ENCODE measurements around the gene ZFR2.

The ZFR2 gene

DNA sequence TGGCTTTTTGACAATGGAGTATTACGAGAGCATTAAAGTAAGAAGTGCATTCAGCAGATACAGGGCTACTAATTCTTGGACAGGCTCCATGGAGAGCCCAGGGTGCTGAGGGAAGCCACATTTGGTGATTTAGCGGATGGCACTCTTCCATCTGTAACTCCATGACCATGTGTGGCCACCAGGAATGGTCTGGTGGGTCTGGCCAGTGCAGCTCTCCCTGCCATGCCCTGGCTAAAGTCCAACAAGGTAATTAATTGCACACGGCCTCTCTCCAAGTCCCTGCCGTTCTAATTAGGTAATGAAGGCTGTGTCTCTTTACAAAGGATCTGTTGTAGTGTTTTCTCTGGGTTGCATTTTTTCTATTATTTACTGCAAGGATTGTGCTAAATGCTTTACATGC lies 4.3 kb upstream of the ZFR2 start:
- no peak for DNase-seq

DNA sequence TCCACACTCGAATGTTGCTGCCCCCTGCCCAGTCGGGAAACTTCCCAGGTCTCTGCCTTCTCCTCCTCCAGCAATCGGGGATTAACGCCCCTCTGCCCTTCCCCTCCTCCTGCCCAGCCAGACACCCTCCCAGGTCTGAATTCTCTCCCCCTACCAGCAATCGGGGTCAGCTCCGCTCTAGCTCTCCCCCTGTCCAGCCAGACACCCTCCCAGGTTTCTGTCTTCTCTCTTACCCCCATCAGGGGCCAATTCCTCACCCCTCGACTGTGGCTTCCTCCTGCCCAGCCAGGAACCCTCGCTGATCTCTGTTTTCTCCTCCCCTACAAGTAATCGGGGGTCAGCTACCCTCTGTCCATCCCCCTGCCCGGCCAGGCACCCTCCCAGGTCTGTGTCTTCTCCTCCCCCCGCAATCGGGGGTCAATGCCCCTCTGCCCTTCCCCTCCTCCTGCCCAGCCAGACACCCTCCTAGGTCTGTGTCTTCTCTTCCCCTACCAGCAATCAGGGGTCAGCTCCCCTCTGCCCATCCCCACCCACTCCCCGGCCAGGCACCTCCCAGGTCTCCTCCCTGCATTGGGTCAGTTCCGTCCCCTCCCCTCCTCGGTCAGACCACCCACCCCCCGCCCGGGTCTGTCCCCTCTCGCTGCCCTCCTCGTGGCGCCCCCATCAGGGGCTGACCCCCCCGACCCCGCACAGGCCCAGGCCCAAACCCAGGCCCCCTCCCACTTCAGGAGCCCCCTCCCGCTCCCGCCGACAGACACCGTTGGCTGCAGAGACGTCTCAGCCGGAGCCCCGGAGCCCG lies 668 bp downstream of the ZFR2 start:
- DNase-seq = no peak

DNA sequence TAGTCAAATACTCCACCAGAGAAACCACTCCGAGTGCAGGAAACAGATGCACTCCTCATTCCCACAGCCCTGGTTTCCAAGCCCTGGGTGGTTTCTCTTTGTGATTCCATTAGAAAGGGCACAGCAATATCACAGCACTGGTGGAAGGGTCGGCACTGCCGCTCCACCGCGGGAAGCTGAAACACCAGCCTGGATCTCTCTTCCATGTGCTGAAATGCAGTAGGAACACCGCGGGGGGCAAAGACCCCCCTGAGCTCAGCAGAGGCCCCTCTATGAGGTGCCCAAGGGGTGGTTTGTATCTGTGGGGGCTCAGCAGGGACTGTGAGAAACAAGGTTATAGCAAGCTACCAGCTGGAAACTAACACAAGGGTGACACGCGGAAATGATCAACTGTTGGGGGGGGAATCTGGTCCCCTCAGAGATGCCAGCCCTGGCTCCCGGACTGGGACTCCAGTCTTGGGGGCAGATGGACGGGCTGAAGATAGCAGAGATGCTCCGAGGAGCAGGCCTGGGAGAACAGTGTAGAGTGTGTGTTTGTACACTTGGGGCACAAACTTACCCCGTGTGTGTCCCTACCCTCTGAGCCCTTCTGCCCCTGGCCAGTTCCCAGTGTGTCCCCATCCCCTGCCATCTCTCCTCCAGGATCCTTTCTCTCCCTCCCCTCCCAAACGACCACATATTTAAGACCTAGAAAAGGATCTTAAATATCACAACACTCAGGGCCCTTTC lies 1.8 kb downstream of the ZFR2 start:
- DNase-seq = no peak

DNA sequence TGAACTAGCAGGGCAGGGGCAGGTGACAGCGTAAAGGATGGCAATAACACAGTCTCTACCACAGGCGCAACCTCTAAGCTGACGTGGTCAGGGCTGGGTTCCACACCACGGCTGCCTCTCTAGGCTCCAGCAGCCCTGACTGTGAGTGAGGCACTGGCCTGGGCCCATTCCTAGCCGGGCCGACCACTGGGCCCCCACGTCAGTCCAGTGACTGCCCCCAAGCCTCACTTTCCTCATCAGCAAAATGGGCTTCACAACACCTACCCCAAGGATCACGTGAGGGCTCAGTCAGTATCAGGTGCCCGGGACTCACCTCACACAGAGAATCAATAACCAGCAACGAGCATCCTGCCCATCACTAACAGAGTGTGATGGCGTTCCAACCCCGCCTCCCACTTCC lies 5.2 kb downstream of the ZFR2 start:
- DNase-seq = no peak

DNA sequence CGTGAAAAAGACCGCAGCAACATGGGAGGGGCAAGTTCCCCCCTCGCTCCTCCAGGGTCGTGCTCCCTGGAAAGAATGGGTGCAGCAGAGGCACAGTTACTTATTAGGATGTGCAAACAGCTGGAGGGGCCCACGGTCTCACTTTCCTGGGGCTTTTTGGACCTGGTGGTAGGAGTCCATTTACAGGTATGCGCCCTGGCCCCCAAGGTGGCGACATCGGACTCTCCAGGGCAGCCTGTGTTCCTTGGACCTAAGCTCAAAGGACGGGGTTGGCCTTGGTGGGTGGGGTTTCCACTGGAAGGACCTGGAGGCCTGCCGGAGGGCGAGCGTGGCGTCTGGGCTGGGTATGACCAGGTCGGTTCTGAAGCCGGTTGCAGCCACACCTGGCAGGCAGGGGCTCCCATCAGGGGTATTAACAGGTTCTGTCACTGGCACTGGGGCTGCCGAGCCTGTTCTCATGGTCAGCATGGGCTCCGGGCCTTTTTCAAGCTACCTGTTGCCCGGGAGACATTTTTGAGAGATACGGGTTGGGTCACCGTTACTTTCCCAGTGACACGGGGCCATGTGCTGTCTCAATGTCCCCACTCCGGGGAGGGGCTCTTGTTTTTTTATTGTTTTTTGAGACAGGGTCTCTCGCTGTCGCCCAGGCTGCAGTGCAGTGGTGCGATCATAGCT lies 5.9 kb downstream of the ZFR2 start:
- no peak for DNase-seq

DNA sequence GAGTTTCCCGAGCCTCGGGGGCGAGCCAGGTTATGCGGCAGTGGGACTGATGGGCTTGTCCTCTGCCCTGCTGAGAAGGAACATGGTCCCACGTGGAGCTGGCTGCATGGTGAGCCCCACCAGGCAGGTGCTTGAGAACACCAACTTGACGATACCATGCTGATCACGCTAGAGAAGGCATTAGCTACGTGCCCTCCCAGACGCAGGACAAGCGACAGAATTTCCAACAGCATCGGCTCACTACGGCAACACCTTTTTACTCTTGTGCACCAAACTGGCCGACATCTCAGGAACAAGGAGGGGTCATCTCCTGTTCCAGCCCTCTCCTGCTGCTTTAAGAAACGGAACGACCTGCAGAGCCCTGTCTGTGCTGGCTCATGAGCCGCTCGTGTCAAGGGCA lies 8.3 kb downstream of the ZFR2 start:
- no peak for DNase-seq

DNA sequence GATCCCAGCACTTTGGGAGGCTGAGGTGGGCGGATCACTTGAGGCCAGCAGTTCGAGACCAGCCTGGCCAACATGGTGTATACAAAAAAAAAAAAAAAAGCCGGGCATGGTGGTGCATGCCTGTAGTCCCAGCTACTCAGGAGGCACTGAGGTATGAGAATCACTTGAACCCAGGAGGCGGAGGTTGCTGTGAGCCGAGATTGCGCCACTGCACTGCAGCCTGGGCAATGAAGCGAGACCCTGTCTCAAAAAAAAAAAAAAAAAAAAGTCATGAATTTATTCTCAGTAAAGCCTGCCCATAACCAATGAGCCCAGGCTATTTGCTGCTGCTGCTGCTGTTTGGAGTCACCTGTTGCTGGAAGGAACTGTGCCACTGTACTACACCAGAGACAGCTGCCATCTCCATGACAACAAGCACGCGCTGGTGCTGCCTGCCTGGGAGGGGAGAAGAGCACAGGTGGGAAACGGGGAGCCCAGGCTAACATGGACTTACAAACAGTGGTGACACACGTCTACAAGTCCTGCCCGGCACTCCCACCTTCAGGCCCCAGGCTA lies 11.3 kb downstream of the ZFR2 start:
- DNase-seq = peak; percentile 12

DNA sequence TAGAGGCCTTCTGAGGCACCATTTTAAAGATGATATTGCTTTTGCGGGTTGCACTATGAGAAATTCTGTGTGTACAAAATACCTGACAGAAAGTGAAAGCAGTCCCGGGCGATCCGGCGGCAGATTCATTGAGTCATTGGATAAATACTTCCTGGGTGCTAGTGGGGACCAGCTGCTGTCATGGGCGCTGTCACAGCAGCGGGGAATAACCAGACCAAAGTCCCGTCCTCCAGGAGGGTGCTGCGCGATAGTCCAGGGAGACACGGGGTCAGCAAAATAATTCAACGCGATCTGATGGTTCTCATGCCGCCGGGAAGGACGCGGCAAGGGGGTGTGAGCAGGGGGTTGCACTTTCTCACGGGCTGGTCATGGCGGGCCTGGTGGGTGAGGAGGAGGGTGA lies 13.5 kb downstream of the ZFR2 start:
- DNase-seq = no peak

DNA sequence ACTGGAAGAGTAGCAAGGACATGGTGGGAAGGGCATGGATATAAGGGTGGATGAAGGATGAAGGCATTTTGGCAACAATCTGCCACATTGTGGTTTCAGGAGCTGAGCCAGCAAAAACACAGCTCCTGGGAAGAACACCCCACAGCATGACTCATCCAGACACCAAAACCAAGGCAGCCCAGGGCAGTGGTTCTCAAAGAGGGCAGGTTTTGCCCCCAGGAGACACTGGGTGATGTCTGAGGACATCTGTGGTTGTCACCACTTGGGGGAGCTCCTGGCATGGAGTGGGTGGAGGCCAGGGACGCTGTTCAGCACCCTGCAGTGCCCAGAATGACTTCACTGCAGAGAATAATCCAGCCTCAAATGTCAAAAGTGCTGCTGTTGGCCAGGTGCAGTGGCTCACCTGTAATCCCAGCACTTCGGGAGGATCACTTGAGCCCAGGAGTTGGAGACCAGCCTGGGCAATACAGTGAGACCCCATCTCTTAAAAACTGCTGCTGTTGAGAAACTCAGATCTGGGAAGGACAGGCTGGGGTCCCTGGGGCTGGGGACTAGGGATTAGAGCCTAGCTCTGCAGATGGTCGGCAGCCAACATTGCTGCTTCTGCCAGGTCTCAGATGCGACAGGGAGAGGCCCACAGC lies 16.1 kb downstream of the ZFR2 start:
- no peak for DNase-seq

DNA sequence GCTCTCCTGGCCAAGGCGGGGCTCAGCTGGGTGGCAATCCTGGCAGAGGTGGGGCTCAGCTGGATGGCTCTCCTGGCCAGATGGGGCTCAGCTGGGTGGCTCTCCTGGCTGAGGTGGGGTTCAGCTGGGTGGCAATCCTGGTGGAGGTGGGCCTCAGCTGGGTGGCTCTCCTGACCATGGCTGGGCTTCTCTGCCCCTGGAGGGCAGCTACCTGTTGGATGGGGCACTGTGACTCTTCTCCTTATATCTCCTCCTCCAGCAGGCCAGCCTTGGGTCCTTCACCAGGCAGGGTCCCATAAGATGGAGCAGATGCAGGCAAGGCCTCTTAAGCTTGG lies 16.7 kb downstream of the ZFR2 start:
- no peak for DNase-seq

DNA sequence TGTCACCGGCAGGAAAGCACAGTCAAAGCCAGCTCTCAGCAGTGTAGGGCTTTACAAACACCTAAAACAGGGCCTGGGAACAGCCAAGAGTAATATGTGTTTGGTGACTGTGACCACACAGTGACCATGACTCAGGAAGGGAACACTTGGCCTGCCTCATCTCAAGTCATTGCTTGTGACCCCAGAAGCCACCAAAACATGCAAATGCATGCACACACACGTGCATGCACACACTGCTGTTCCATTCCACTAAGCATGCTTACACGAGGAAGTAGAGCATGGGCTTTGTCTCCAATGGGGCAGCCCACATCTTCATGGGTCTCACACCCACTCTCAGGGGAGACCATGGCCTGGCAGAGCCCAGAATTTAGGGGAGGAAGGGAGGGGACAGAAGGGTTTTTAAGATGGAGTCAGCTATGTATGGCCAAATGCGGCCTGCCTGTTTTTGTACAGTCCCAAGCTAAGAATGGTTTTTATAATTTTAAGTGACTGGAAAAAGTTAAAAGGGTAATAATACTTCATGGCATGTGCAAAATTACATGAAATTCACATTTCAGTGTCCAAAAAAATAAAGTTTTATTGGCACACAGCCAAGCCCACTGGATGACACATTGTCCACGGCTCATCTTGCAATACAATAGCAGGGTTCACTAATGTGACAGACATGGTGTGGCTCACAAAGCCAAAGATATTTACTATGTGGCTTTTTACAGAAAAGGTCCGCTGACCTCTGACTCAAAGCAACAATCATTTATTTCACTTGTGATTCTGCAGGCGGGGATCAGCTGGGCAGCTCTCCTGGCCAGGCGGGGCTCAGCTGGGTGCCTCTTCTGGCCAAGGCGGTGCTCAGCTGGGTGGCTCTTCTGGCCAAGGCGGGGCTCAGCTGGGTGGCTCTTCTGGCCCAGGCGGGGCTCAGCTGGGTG lies 17.3 kb downstream of the ZFR2 start:
- DNase-seq = no peak

DNA sequence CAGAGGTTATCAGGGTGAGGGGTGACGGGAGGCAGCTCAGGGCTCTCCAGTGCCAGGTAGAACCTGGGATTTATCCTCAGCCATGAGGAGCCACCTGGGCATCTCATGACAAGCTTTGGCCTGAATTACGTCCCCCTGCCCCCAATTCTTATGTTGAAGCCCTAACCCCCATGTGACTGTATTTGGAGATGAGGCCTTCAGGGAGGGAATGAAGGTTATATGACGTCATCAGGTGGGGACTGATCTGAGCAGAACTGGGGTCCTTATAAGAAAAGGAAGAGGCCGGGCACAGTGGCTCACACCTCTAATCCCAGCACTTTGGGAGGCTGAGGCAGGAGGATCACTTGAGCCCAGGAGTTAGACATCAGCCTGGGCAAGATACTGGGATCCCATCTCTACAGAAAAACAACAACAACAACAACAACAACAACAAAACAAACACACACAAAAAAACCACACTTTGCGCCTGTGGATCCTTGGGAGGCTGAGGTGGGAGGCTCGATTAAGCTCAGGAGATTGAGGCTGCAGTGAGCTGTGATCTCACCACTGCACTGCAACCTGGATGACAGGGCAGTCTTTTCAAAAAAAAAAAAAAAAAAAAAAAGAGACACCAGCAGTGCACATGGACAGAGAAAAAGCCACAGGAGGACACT lies 18.4 kb downstream of the ZFR2 start:
- DNase-seq = no peak

DNA sequence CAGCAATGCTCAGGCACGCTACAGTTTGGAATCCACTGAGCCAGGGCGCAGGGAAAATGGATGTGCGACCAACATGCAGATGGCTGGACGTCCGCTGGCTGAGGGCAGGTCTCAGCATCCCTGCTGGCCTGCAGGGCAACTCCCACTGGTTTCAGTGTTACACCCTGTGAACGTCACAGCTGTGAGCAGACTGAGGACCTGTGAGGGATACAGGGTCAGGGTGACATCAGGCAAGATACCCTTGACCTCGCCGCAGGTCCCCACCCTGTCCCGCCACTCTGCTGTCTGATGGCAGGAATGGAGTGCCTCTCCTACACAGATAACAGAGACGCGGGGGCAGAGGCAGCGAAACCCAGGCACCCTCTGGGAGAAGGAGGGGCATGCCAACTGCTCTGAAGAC lies 19.1 kb downstream of the ZFR2 start:
- DNase-seq = no peak

DNA sequence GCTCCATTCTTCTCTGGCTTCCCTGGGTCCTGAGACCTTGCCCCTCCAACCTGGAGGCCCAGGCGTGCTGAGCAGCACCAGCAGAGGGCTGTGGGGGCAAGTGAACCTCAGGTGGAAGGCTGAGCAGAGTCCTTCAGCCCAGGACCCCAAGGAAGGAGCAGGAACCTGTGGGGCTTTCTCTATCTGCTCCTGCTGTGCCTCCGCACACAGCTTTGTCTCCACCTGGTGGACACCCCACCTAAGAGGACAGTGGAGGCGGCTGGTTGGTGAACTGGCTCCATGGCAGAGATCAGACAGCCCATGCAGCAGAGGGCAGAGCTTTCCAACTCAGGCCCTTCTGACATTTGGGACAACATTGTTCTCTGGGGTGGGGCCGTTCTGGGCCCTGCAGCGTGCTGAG lies 19.7 kb downstream of the ZFR2 start:
- no peak for DNase-seq

DNA sequence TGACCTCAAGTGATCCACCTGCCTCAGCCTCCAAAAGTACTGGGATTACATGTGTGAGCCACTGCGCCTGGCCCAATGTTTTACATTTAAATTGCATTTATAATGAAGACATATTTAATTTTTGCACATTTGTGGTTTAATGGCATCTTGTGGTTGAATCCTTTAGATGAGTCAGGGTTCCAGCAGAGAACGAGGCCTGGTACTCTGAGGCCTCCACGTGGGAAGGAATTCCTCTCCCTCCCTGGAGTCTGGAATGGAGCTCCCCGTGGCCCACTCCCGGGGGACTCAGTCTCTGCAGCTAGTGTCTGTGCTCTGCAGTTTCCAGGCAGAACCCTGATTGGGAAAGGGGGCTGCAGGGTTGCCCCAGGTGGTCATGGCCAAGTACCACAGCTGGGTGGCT lies 24.2 kb downstream of the ZFR2 start:
- no peak for DNase-seq

DNA sequence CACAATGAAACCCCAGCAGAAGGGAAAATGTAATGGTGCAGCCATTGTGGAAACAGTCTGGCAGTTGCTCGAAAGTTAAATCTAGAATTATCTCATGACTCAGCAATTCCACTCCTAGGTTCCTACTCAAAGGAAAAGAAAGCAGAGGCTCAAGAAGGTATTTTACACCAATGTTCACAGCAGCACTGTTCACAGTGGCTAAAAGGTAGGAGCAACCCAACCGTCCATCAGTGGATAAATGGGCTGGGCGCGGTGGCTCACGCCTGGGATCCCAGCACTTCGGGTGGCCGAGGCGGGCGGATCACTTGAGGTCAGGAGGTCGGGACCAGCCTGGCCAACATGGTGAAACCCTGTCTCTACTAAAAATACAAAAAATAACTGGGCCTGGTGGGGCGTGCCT lies 25.9 kb downstream of the ZFR2 start:
- DNase-seq = no peak

DNA sequence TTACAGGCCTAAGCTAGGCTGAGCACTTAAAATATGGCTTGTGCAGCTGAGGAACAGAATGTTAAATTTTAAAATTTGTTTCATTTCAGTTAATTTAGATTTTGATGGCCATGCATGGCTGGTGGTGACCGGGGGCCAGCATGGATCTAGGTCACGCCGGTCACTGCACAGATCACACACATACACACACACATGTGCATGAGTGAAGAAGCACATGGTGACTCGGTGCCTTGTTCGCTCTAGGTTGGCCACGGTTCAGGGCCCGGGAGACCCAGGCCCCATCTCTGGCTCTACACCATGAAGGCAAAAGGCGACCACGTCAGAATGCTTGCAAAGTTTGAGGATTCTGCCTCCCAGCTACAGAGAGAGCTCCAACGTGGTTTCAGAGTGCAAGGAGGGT lies 28.0 kb downstream of the ZFR2 start:
- no peak for DNase-seq

DNA sequence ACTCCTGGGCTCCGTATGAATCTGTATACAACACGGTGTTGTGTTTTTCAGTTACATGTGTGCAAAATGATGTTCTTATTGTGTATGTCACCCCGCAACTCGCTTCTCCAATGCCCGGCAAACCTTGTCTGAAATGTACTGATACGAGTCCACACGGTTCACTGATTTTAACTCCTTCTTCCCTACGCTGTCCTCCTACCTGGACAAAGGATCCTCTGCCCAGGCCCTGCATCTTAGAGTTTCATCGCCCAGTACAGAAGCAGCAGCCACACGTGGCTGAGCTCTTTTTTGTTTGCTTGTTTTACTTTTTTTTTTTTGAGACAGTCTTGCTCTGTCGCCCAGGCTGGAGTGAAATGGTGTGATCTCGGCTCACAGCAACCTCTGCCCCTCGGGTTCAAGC lies 28.9 kb downstream of the ZFR2 start:
- DNase-seq = no peak

DNA sequence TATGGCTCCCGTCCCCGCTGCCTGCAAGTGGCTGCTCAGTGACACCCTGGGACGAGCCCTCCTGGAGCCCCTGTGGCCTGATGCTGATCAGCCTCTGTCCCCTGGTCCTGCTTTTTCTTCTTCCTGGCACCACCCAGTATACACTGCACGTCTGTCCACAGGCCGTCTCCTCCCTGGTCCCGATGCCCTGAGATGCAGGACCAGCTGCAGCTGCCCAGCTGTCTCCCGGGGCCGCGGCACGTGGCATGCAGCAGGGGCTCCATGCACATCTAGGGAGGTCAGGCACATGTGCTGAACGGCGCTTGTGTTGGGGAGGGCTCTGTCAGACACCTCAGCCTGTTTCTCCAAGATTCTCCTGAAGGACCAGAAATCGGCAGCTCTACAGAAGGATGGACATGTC lies 30.2 kb downstream of the ZFR2 start:
- DNase-seq = no peak

DNA sequence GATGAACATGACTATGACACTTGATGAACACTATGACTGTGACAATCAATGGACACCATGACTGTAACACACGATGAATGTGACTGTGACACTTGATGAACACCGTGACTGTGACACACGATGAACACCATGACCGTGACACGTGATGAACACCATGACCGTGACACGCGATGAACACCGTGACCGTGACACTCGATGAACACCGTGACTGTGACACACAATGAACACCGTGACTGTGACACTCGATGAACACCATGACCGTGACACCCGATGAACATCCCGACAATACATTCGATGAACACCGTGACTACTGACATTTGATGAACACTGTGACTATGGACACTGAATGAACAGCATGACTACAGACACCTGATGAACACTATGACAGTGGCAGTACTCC lies 30.9 kb downstream of the ZFR2 start:
- no peak for DNase-seq

DNA sequence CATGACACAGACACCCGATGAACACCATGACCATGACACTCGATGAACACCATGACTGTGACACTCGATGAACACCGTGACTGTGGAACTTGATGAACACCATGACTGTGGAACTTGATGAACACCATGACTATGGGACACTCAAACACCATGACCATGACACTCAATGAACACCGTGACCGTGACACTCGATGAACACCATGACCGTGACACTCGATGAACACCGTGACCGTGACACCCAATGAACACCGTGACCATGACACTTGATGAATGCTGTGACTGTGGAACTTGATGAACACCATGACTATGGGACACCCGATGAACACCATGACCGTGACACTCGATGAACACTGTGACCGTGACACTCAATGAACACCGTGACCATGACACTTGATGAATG lies 31.5 kb downstream of the ZFR2 start:
- no peak for DNase-seq

DNA sequence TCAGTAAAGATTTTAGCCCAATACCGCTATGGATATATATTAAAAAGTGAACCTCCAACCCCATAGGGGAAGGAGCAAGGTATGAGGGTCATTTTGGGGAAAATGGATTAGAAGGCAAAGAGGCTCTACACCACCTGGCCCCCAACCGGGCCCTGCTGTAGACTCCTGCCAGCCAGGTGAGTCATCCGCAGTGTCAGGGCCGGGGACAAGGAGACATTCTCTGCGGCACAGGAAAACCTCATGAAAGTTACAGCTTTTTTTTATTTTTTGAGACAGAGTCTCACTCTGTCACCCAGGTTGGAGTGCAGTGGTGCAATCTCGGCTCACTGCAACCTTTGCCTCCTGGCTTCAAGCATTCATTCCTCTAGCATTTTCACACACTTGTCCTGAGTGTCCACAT lies 32.0 kb downstream of the ZFR2 start:
- DNase-seq = no peak
